Measurements from ENCODE around the gene SEC61A2. TPM values are rescaled to one million over a fixed set of nuclear protein-coding genes. Genes with fewer than 3 reads are reported as not detected.

Gene SEC61A2
- total and polyA plus RNA-seq, 10 of the 15 experiments (the other 5 are each of a cell fraction or from before 2014, with no cell fraction given): 3.0 to 36.2 (median 8.6) TPM

DNA sequence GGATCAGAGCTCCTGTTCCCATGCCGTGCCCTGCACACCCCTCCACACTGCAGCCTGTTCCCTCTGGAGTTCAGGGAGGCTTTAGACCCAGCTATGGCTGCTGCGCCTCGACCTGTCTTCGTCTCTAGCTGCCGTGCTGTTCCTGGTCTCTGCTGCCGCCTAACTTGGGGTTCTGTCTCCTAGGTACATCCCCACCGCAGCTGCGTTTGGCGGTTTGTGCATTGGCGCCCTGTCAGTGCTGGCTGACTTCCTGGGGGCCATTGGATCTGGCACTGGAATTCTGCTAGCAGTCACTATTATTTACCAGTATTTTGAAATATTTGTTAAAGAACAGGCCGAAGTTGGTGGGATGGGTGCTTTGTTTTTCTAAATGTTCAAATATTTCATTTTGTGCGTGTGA lies 34.6 kb downstream of the SEC61A2 start:
- Histone ChIP-seq H3K27me3 (replicated peaks in 1 of 2; ENCODE audit: control insufficient read depth in 2 of 2, insufficient read depth in 2 of 2, low read length in 1 of 2) (no peaks in the 10 kb centered on the region), H3K79me2 (ENCODE audit: control insufficient read depth, insufficient read depth, low read length) (no peaks in the 10 kb centered on the region), H3K4me2 (ENCODE audit: control insufficient read depth, insufficient read depth) (no peak overlapping the region), H3K9me3 (replicated peaks; ENCODE audit: control insufficient read depth, insufficient read depth, low read length) (no peaks in the 10 kb centered on the region), H3K9ac (ENCODE audit: control insufficient read depth, insufficient read depth, low read length) (no peak overlapping the region), H2AFZ (ENCODE audit: control insufficient read depth, low read depth, low read length) (no peak overlapping the region), H3K4me1 (ENCODE audit: control insufficient read depth, insufficient read depth, low read length) (no peaks in the 10 kb centered on the region), H4K20me1 (ENCODE audit: control insufficient read depth, insufficient read depth) (no peaks in the 10 kb centered on the region), H3K4me3 (no peak overlapping the region), H3K36me3 (ENCODE audit: control insufficient read depth in 2 of 2, insufficient read depth in 2 of 2, low read length in 1 of 2) (peaks cover 17 to 18% of the 10 kb centered on the region in 2 experiments; a peak in 3 of 4 replicates), H3K27ac (ENCODE audit: control insufficient read depth, insufficient read depth) (no peak overlapping the region)
- WGBS (ENCODE audit: insufficient coverage, insufficient replicate concordance, low lambda C conversion rate, missing lambda C conversion rate): 95% methylated on average over 12 of the region's 12 CpGs
- TF ChIP-seq GABPA (IDR thresholded peaks at IDR 0.05; ENCODE audit: low read depth) (no peak), CBX3 (IDR thresholded peaks at IDR 0.05; ENCODE audit: borderline replicate concordance, low read depth) (no peak), CBFB (IDR thresholded peaks at IDR 0.05; ENCODE audit: low read depth) (no peak), RB1 (IDR thresholded peaks at IDR 0.05; ENCODE audit: borderline replicate concordance) (no peak), HDAC6 (IDR thresholded peaks at IDR 0.05; ENCODE audit: unreplicated experiment) (no peak), KAT2A (conservative IDR thresholded peaks at IDR 0.05; ENCODE audit: control insufficient read depth, low read depth, low read length) (no peak), NFYB (IDR thresholded peaks at IDR 0.05; ENCODE audit: insufficient read depth, low read depth, low read length) (no peak), PML (IDR thresholded peaks at IDR 0.05; ENCODE audit: low read length) (no peak), MYB (IDR thresholded peaks at IDR 0.05; ENCODE audit: borderline replicate concordance, low read depth, low read length) (no peak)
- TF ChIP-seq, protein P1, sequence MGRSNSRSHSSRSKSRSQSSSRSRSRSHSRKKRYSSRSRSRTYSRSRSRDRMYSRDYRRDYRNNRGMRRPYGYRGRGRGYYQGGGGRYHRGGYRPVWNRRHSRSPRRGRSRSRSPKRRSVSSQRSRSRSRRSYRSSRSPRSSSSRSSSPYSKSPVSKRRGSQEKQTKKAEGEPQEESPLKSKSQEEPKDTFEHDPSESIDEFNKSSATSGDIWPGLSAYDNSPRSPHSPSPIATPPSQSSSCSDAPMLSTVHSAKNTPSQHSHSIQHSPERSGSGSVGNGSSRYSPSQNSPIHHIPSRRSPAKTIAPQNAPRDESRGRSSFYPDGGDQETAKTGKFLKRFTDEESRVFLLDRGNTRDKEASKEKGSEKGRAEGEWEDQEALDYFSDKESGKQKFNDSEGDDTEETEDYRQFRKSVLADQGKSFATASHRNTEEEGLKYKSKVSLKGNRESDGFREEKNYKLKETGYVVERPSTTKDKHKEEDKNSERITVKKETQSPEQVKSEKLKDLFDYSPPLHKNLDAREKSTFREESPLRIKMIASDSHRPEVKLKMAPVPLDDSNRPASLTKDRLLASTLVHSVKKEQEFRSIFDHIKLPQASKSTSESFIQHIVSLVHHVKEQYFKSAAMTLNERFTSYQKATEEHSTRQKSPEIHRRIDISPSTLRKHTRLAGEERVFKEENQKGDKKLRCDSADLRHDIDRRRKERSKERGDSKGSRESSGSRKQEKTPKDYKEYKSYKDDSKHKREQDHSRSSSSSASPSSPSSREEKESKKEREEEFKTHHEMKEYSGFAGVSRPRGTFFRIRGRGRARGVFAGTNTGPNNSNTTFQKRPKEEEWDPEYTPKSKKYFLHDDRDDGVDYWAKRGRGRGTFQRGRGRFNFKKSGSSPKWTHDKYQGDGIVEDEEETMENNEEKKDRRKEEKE (IDR thresholded peaks at IDR 0.05): no peak
- TF ChIP-seq, protein P2, sequence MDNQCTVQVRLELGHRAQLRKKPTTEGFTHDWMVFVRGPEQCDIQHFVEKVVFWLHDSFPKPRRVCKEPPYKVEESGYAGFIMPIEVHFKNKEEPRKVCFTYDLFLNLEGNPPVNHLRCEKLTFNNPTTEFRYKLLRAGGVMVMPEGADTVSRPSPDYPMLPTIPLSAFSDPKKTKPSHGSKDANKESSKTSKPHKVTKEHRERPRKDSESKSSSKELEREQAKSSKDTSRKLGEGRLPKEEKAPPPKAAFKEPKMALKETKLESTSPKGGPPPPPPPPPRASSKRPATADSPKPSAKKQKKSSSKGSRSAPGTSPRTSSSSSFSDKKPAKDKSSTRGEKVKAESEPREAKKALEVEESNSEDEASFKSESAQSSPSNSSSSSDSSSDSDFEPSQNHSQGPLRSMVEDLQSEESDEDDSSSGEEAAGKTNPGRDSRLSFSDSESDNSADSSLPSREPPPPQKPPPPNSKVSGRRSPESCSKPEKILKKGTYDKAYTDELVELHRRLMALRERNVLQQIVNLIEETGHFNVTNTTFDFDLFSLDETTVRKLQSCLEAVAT (IDR thresholded peaks at IDR 0.05): no peak
- FAIRE-seq (no peak), ATAC-seq (no peak), DNase-seq (ENCODE audit: low read depth, low spot score) (no peak)
- RAD21 ChIA-PET (ENCODE audit: unreplicated experiment): no interaction called here
- POLR2A ChIA-PET: interaction anchor here (0.5 to 0.6 kb wide), 2 partner anchors 45 to 107 kb away, joined by 4 to 5 read pairs; no protein-coding TSS in a partner anchor
- SMC1A ChIA-PET (ENCODE audit: uncharacterized antibody, unreplicated experiment): no interaction called here
- BruUV-seq (replicated peaks): no TSS peak
- CTCF ChIA-PET: no interaction called here
- intact Hi-C loops (cut with micrococcal nuclease; ENCODE audit: unreplicated experiment): no loop called here
- in situ Hi-C loops (cut with MboI): no loop called here
